NCI-H1105 (cell line): Measurements from ENCODE around the gene RNF128.
"Not testable (repeated sequence)": the region's sequence is repeated elsewhere in the genome, so short reads cannot be mapped to it uniquely, and the experiment has no call there.

Experiments used
- DNase-seq: peaks from one replicate; lab custom pipeline; 2025; lab: John Stamatoyannopoulos, UW

Gene RNF128

DNA sequence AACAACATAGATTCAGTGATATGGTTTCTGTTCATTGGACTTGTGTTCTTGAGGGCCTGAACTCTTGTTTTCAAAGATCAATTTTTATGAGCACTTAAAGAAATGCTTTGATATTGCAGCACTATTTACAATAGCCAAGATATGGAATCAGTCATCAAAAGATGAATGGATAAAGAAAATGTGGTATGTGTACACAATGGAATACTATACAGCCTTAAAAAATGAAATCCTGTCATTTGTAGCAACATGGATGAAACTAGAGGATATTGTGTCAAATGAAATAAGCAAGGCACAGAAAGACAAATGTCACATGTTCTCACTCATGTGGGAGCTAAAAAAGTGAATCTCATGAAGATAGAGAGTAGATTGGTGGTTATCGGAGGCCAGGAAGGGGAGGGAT is 21.9 kb downstream of the RNF128 start:
- DNase-seq = no peak

DNA sequence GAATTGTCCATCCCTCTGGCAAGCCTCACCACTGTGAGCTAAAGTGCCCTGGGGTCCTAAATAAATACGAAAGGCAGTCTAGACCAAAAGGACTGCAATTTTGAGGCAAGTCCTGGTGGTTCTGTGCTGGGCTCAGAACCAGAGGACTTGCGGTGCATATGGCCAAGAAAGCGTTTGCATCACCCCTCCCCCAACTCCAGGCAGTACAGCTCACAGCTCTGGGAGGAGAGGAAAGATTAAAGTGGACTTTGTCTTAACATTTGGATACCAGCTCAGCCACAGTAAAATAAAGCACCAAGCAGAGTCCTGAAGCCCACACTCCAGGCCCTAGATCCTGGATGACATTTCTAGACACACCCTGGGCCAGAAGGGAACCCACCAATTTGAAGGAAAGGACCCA is 24.9 kb downstream of the RNF128 start:
- no peak for DNase-seq

DNA sequence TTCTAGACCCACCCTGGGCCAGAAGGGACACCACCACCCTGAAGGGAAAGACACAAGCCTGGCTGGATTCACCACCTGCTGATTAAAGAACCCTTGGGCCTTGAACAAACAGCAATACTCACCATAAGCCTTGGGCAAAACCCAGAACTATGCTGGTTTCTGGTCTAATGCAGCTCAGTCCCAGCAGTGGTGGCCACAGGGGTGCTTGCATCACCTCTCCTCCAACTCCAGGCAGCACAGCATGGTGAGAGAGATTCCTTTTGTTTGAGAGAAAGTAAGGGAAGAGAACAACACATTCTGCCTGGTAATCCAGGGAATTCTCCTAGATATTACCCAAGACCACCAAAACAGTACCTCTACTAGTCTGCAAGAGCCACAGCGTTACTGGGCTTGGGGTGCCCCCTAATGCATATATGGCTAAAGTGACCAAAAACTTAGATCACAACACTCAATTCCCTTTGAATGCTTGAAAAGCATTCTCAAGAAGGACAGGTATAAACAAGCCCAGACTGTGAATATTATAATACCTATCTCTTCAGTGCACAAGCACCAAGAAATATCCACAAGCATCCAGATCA is 25.7 kb downstream of the RNF128 start:
- no peak for DNase-seq

DNA sequence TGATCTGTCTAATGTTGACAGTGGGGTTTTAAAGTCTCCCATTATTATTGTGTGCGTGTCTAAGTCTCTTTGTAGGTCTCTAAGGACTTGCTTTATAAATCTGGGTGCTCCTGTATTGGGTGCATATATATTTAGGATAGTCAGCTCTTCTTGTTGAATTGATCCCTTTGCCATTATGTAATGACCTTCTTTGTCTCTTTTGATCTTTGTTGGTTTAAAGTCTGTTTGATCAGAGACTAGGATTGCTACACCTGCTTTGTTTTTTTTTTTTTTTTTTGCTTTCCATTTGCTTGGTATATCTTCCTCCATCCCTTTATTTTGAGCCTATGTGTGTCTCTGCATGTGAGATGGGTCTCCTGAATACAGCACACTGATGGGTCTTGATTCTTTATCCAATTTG is 42.8 kb downstream of the RNF128 start:
- DNase-seq = not testable (repeated sequence)

DNA sequence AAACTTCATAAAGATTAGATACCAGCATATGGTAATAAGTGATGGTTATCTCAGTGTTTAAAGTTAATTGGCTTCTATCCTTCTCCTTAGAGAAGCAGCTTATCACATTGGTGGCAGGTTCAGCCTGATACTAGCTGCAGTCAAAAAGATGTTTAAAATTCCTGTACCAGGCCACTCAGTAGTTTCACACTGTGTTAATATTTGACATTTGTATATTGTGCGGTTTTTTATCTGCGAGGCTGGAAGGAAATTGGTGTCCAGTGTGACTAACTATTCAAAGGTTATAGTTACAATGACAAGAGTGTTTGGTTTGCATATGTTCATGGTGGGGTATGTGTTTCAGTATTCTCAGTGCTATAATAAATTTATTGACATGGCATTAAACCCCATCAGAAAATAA is 48.5 kb downstream of the RNF128 start:
- no peak for DNase-seq

DNA sequence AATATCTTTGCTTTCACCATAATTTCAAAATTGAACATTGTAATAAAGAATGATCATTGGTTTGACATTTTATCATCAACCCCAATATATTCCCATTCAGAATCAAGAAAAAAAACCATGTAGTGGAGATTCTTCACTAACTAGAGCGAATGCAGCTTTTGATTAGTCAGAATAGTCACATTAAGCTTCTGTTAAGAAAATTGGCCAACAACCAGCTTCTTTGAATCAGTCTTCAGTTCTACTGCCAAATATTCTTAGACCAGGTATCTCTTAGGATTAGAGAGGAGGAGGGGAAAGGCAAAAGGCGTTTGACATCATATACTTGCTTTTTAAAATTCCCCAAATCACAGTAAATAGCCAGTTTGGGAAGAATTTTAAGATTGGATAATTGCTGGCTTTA is 53.8 kb downstream of the RNF128 start:
- DNase-seq = no peak

DNA sequence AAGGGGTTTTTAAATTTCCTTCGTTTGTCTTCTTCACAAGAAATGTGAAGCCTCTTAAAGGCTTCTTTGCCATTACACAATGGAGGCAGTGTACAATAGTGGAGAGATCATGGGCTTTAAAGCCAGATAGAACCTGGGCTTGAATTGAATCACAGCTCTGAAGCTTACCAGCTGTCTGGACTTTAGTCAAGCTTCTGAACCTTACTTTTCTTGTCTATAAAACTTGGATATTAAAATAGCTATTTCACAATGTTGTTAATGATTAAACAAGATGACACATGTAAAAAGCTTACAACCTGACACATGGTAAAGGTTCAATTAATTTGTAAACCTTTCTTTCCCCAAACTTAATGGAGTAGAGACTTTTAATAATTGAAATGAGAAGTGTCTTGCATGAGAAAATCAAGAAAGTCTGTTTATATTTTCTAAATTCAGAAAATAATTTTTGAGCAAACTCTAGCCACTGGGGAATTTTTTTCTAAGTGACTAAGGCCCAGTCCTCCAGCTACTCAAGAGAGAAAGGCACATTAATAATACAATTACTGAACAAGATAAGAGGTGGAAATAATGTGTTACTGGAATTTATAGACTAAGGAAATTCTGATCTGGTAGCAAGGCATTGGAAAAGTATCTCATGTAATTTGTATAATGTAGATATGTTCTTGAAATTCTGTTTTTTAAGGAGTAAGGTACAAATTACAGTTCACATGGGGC is 54.3 kb downstream of the RNF128 start:
- no peak for DNase-seq

DNA sequence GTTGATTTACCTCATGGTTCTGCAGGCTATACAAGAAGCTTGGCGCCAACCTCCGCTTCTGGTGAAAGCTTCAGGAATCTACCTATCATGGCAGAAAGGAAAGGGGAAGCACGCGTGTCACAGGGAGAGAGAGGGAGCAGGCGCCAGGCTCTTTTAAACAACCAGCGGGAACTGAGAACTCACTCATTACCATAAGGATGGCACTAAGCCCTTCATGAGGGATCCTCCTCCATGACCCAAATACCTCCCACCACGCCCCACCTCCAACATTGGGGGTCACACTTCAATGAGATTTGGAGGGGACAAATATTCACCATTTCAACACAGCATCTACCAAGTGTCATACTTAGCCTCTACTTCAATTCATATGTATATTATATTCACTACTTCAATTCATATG is 57.2 kb downstream of the RNF128 start:
- DNase-seq = no peak

DNA sequence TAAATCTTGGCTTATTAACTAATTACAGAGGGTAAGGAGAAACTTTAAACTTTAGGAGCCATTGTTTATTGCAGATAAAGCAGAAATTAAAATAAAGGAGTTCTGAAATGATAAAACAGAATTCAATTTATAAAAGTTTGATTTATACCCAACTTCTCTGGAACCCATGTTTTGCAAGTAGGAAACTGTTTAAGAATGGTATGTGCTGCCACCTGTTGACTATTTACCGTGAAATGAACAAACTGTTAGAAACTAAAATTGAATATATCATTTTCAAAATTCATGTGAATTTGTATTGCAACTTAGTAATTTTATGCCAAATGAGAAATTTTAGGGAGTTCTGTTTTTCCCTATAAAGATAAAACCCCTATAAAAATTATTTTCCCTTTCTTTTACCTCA is 65.0 kb downstream of the RNF128 start:
- no peak for DNase-seq

DNA sequence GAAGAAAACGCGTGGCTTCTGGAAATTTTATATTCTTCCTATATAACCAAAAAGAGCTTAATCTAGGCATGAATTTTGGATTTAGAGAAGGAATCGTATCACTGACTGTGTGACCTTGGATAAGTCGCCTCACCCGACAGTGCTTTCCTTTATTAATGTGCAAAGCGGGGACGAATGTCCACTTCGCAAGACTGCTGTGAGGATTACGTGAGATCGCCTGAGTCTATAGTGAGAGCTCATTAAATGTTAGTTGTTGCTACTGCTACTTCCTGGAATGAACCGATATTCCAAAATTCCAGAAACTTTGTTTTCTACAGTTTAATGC is 75.5 kb downstream of the RNF128 start:
- DNase-seq = no peak

DNA sequence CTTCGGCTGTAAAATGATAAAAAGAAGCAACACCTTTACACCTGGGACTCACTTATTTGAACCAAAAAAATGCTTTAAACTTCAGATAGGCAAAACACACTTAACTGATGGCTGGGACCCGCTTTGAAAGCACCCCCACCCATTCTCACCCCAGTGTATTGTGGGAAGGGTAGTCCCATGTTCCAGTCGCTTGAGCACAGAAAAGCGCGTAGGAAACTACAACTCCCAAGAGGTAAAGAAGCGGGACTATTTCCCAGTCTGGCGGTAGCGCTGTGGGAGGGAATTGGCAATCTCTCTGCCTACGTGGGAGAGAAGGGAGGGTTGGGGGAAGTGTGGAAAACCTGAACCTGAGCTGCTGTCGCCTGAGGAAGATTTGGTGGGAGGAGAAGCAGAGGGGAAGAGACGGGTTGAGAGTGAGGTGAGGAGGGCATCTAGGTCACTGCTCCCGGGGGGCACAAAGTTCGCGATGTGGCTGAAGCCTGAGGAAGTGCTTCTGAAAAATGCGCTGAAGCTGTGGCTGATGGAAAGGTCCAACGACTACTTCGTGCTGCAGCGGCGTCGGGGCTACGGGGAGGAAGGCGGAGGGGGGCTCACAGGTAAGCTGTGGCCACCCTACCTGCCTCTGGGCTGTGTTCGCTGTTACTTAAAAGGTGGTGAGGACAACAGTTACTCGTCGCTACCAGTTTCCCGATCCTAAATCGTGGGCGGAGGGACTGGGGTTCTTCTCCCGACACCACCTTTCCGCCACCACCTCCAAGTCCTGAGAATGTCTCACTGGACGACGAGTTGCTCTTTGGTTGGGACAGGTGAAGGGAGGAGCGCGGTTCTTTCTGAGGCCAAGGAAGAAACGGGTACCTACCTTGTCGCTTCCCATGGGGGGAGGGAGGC is 76.1 kb downstream of the RNF128 start, which contains the start of gene TBC1D8B:
TBC1D8B (plus strand) TSS at position 286 of the 888 bp plus-strand sequence; CDS start at position 467, 181 bp downstream.
- DNase-seq = peak; percentile 83

DNA sequence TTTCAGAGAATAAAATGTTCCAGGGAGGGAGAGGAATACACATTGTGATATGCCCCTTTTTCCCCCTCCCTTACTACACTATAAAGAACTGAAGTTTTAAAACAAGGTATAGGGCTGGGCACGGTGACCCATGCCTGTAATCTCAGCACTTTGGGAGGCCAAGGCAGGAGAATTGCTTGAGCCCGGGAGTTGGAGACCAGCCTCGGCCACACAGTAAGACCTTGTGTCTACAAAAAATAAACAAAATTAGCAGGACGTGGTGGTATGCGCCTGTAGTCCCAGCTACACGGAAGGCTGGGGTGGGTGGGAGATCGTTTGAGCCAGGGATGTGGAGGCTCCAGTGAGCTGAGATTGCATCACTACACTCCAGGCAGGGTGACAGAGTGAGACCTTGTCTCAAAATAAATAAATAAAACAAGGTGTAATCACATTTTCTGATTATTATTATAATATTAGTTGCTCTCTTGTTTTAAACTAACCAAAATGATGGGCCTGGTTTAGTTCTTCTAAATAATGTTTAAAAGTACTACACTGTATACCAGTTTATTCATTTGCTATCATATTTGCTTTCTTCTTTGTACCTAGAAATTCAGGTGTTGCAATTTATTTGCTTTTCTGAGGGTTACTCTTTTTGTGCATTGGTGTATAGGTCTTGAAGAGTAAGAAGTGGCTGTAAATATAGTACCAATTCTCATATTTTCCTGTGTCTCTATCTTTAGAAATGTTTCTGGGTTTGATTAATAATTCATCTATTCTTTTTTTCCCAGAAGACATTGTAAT is 84.8 kb downstream of the RNF128 start:
- no peak for DNase-seq

DNA sequence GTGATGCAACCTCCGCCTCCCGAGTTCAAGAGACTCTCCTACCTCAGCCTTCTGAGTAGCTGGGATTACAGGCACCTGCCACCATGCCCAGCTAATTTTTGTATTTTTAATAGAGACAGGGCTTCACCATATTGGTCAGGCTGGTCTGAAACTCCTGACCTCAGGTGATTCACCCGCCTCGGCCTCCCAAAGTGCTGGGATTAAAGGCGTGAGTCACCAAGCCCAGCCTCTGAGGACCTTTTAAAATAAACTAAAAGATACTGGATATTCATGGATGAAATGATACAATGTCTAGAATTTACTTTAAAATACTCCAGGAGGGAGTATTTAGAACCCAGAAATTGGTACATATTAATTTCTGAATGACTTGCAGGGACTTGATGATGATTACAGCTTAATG is 86.4 kb downstream of the RNF128 start:
- DNase-seq = not testable (repeated sequence)

DNA sequence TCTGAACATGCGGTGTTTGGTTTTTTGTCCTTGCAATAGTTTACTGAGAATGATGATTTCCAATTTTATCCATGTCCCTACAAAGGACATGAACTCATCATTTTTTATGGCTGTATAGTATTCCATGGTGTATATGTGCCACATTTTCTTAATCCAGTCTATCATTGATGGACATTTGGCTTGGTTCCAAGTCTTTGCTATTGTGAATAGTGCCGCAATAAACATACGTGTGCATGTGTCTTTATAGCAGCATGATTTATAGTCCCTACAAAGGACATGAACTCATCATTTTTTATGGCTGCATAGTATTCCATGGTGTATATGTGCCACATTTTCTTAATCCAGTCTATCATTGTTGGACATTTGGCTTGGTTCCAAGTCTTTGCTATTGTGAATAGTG is 87.6 kb downstream of the RNF128 start:
- not testable (repeated sequence) for DNase-seq
